Endothelial cell of umbilical vein (primary cell): ENCODE measurements around the gene SLC7A8.

Experiments used
- CTCF ChIP-seq, 2 donors: IDR thresholded peaks; 1 replicate in 1 of 2; 2 replicates in 1 of 2; pipeline ENCODE4 v1.5.1; 2011; ENCODE audit warnings: low read length in 2 of 2, mild to moderate bottlenecking in 2 of 2, moderate library complexity in 2 of 2, control low read depth in 1 of 2, inconsistent platforms in 1 of 2, low read depth in 1 of 2; ENCODE audit not compliant: insufficient read depth in 1 of 2; ENCODE audit errors: extremely low read depth in 1 of 2
- EZH2 ChIP-seq: IDR thresholded peaks from 2 replicates; pipeline ENCODE4 v1.6.1; 2012; ENCODE audit warnings: borderline replicate concordance, low read depth, mild to moderate bottlenecking, moderate library complexity, low read length, inconsistent platforms; ENCODE audit not compliant: severe bottlenecking
- FOS ChIP-seq: IDR thresholded peaks from 2 replicates; pipeline ENCODE4 v1.6.1; 2011; ENCODE audit warnings: mild to moderate bottlenecking, low read length, moderate library complexity, borderline replicate concordance; ENCODE audit not compliant: insufficient read depth
- JUN ChIP-seq: IDR thresholded peaks from 2 replicates; pipeline ENCODE4 v1.6.1; 2011; ENCODE audit warnings: borderline replicate concordance, low read depth; ENCODE audit not compliant: insufficient read length, insufficient read depth
- MAX ChIP-seq: IDR thresholded peaks from 2 replicates; pipeline ENCODE4 v1.6.1; 2011; ENCODE audit not compliant: insufficient read depth, insufficient read length
- MYC ChIP-seq: IDR thresholded peaks from one replicate; pipeline ENCODE4 v1.6.1; 2011; ENCODE audit warnings: mild to moderate bottlenecking, low read depth, low read length
- POLR2A ChIP-seq: IDR thresholded peaks from 2 replicates; pipeline ENCODE4 v1.6.1; 2012; ENCODE audit warnings: low read depth, mild to moderate bottlenecking, control low read depth, low read length
- POLR2AphosphoS5 ChIP-seq: IDR thresholded peaks from 2 replicates; pipeline ENCODE4 v1.6.1; 2012; ENCODE audit warnings: low read depth, mild to moderate bottlenecking, control low read depth, low read length, moderate library complexity; ENCODE audit not compliant: insufficient read depth

GRCh38 chr14:23104070-23104590 lies 79.3 kb downstream of the SLC7A8 start:
- TF ChIP-seq CTCF (IDR thresholded peaks at IDR 0.05; ENCODE audit: extremely low read depth in 1 of 2, insufficient read depth in 1 of 2, low read depth in 1 of 2, low read length in 2 of 2): no peak
- no peak for TF ChIP-seq EZH2
- TF ChIP-seq POLR2A: no peak
- no peak for TF ChIP-seq POLR2AphosphoS5
- TF ChIP-seq FOS: no peak
- no peak for TF ChIP-seq MAX
- TF ChIP-seq MYC: no peak
- no peak for TF ChIP-seq JUN
